ENCODE results near the gene CHID1.

GRCh38 chr11:894575-895201 is 15.9 kb downstream of the CHID1 start:
- TF ChIP-seq EZH2 (IDR thresholded peaks at IDR 0.05; ENCODE audit: borderline replicate concordance, insufficient read depth, low read length, poor library complexity, severe bottlenecking), result no peak
- no peak for TF ChIP-seq CTCF (IDR thresholded peaks at IDR 0.05; ENCODE audit: poor library complexity, severe bottlenecking)

All from neural cell (in vitro differentiated cells).